K562 (cell line): ENCODE data around the gene PGPEP1. TPM values are rescaled to one million over a fixed set of nuclear protein-coding genes. Genes with fewer than 3 reads are reported as not detected.

Source experiments
- ADNP ChIP-seq: fragments of 200-800 bp; sonication (Bioruptor generic); IDR thresholded peaks from 2 replicates; pipeline ENCODE4 v1.6.1; 2016; ENCODE audit warnings: missing genetic modification characterization, missing compliant biosample characterization
- BDP1 ChIP-seq: IDR thresholded peaks from 3 replicates; pipeline ENCODE4 v1.6.1; 2011; ENCODE audit not compliant: insufficient read length, insufficient read depth
- CBX8 ChIP-seq: fragments of 200-600 bp; sonication (generic); IDR thresholded peaks from 2 replicates; pipeline ENCODE4 v1.6.1; 2012; ENCODE audit warnings: borderline replicate concordance, mixed run types, low read depth, mild to moderate bottlenecking, moderate library complexity, mixed read lengths, low read length, control low read depth, inconsistent platforms; ENCODE audit not compliant: poor library complexity, severe bottlenecking; ENCODE audit errors: extremely low read depth
- DPF2 ChIP-seq: fragments of 450-650 bp; IDR thresholded peaks from 2 replicates; pipeline ENCODE4 v1.6.1; 2016
- EHMT2 ChIP-seq: fragments of 450-650 bp; IDR thresholded peaks from 2 replicates; pipeline ENCODE4 v1.6.1; 2018; ENCODE audit warnings: antibody characterized with exemption
- NONO ChIP-seq, 2 experiments: fragments of 200-400 bp in 1 of 2; fragments of 450-650 bp in 1 of 2; formaldehyde crosslinking in 1 of 2; IDR thresholded peaks; 2 replicates each; pipeline ENCODE4 v1.6.1; 2017; ENCODE audit warnings: low read depth in 2 of 2, mild to moderate bottlenecking in 2 of 2, moderate library complexity in 2 of 2, low read length in 1 of 2
- RNF2 ChIP-seq: sonication (generic); IDR thresholded peaks from 2 replicates; pipeline ENCODE4 v1.6.1; 2016
- SMAD4 ChIP-seq: fragments of 250-450 bp; sonication (Bioruptor Pico); conservative IDR thresholded peaks from 2 replicates; pipeline ENCODE4 v1.8.0; 2021; ENCODE audit warnings: inconsistent platforms, mild to moderate bottlenecking, moderate library complexity
- SMARCC2 ChIP-seq: fragments of 450-650 bp; IDR thresholded peaks from 2 replicates; pipeline ENCODE4 v1.6.1; 2017; ENCODE audit warnings: antibody characterized with exemption, moderate library complexity, mild to moderate bottlenecking, low read depth
- ZNF121 ChIP-seq: sonication (generic); formaldehyde crosslinking; conservative IDR thresholded peaks from 2 replicates; pipeline ENCODE4 v1.8.0; 2022; ENCODE audit warnings: missing genetic modification reagents
- ZNF57 ChIP-seq: fragments of 450-650 bp; formaldehyde crosslinking; IDR thresholded peaks from 2 replicates; pipeline ENCODE4 v1.4.0; 2020; ENCODE audit warnings: mild to moderate bottlenecking, moderate library complexity
- ZNF699 ChIP-seq: fragments of 250-450 bp; sonication (Bioruptor Pico); IDR thresholded peaks from 2 replicates; pipeline ENCODE4 v1.8.0; 2021; ENCODE audit warnings: mild to moderate bottlenecking, moderate library complexity; ENCODE audit not compliant: insufficient replicate concordance
- polyA plus RNA-seq, 8 experiments: library from polyadenylated mRNA; depleted of rRNA in 4 of 8; stranded (reverse) in 5 of 8; unstranded in 3 of 8; fragments of >200 nt; fragmentation: Nextera tagmentation in 2 of 8; fragmentation: Illumina TruSeq in 1 of 8; extraction: Ambion mirVana in 2 of 8; extraction: Trizol in 1 of 8; gene quantifications; 2 replicates each; pipeline versions ENCODE4 v1.2.1 to v1.2.3, GENCODE V29; 2011 to 2014; ENCODE audit warnings: inconsistent platforms in 1 of 8, missing spikeins in 1 of 8
- total RNA-seq, 7 experiments: library from RNA; depleted of rRNA in 6 of 7; stranded (reverse); fragments of >200 nt in 6 of 7; fragmentation: Illumina TruSeq in 2 of 7; extraction: Trizol in 2 of 7; gene quantifications; 2 replicates each; pipeline versions ENCODE4 v1.2.1 to v1.2.3, GENCODE V29; 2011 to 2021; ENCODE audit warnings: low replicate concordance in 1 of 7
- TF ChIP-seq, protein P1 (sequence below): fragments of 200-800 bp; sonication (Bioruptor generic); IDR thresholded peaks from 2 replicates; pipeline ENCODE4 v1.6.1; 2016; ENCODE audit warnings: missing genetic modification characterization, missing compliant biosample characterization
- TF ChIP-seq, protein P2 (sequence below): fragments of 450-650 bp; IDR thresholded peaks from 2 replicates; pipeline ENCODE4 v1.6.1; 2018; ENCODE audit not compliant: partially characterized antibody
- TF ChIP-seq, protein P3 (sequence below): sonication (generic); formaldehyde crosslinking; IDR thresholded peaks from 2 replicates; pipeline ENCODE4 v1.8.1; 2023; ENCODE audit warnings: mild to moderate bottlenecking, missing genetic modification reagents

PGPEP1 gene
- total and polyA plus RNA-seq, 9 of the 15 experiments (the other 6 are each of a cell fraction or from before 2014, with no cell fraction given), result 10.0 to 69.6 (median 33.5) TPM

DNA sequence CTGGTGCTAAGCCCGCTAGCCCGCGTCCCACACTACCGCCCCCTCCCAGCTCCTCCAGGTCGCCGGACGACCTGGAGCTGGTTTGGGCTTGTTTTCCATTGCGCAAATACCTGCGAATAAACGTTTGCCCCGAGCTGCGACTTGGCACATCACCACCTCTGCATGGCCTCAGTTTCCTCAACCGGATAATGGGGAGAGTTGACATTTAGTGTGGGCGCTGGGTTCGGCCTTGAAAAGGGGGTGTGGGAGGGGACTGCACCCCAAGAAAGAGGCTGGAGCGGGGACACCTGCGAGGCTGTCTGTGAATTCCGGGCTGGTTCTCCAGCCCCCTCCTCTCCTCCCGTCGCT, 48.0 kb upstream of the PGPEP1 start (continued):
- TF ChIP-seq ZNF121 (CRISPR knock-in tag) (no peak), BDP1 (no peak), NONO (IDR thresholded peaks at IDR 0.05; ENCODE audit: low read depth in 2 of 2, low read length in 1 of 2) (no peak), RNF2 (no peak), SMARCC2 (no peak), DPF2 (no peak), ADNP (tag) (peak; percentile 24; the same call in 1 of the 2 replicates), SMAD4 (CRISPR knock-in tag) (no peak), ZNF57 (CRISPR knock-in tag) (no peak), ZNF699 (CRISPR knock-in tag) (no peak), EHMT2 (no peak), CBX8 (no peak)
- TF ChIP-seq, protein P1, sequence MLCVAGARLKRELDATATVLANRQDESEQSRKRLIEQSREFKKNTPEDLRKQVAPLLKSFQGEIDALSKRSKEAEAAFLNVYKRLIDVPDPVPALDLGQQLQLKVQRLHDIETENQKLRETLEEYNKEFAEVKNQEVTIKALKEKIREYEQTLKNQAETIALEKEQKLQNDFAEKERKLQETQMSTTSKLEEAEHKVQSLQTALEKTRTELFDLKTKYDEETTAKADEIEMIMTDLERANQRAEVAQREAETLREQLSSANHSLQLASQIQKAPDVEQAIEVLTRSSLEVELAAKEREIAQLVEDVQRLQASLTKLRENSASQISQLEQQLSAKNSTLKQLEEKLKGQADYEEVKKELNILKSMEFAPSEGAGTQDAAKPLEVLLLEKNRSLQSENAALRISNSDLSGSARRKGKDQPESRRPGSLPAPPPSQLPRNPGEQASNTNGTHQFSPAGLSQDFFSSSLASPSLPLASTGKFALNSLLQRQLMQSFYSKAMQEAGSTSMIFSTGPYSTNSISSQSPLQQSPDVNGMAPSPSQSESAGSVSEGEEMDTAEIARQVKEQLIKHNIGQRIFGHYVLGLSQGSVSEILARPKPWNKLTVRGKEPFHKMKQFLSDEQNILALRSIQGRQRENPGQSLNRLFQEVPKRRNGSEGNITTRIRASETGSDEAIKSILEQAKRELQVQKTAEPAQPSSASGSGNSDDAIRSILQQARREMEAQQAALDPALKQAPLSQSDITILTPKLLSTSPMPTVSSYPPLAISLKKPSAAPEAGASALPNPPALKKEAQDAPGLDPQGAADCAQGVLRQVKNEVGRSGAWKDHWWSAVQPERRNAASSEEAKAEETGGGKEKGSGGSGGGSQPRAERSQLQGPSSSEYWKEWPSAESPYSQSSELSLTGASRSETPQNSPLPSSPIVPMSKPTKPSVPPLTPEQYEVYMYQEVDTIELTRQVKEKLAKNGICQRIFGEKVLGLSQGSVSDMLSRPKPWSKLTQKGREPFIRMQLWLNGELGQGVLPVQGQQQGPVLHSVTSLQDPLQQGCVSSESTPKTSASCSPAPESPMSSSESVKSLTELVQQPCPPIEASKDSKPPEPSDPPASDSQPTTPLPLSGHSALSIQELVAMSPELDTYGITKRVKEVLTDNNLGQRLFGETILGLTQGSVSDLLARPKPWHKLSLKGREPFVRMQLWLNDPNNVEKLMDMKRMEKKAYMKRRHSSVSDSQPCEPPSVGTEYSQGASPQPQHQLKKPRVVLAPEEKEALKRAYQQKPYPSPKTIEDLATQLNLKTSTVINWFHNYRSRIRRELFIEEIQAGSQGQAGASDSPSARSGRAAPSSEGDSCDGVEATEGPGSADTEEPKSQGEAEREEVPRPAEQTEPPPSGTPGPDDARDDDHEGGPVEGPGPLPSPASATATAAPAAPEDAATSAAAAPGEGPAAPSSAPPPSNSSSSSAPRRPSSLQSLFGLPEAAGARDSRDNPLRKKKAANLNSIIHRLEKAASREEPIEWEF (CRISPR knock-in tag), result no peak
- TF ChIP-seq, protein P2, sequence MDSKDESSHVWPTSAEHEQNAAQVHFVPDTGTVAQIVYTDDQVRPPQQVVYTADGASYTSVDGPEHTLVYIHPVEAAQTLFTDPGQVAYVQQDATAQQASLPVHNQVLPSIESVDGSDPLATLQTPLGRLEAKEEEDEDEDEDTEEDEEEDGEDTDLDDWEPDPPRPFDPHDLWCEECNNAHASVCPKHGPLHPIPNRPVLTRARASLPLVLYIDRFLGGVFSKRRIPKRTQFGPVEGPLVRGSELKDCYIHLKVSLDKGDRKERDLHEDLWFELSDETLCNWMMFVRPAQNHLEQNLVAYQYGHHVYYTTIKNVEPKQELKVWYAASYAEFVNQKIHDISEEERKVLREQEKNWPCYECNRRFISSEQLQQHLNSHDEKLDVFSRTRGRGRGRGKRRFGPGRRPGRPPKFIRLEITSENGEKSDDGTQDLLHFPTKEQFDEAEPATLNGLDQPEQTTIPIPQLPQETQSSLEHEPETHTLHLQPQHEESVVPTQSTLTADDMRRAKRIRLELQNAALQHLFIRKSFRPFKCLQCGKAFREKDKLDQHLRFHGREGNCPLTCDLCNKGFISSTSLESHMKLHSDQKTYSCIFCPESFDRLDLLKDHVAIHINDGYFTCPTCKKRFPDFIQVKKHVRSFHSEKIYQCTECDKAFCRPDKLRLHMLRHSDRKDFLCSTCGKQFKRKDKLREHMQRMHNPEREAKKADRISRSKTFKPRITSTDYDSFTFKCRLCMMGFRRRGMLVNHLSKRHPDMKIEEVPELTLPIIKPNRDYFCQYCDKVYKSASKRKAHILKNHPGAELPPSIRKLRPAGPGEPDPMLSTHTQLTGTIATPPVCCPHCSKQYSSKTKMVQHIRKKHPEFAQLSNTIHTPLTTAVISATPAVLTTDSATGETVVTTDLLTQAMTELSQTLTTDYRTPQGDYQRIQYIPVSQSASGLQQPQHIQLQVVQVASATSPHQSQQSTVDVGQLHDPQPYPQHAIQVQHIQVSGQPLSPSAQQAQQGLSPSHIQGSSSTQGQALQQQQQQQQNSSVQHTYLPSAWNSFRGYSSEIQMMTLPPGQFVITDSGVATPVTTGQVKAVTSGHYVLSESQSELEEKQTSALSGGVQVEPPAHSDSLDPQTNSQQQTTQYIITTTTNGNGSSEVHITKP, result no peak
- TF ChIP-seq, protein P3, sequence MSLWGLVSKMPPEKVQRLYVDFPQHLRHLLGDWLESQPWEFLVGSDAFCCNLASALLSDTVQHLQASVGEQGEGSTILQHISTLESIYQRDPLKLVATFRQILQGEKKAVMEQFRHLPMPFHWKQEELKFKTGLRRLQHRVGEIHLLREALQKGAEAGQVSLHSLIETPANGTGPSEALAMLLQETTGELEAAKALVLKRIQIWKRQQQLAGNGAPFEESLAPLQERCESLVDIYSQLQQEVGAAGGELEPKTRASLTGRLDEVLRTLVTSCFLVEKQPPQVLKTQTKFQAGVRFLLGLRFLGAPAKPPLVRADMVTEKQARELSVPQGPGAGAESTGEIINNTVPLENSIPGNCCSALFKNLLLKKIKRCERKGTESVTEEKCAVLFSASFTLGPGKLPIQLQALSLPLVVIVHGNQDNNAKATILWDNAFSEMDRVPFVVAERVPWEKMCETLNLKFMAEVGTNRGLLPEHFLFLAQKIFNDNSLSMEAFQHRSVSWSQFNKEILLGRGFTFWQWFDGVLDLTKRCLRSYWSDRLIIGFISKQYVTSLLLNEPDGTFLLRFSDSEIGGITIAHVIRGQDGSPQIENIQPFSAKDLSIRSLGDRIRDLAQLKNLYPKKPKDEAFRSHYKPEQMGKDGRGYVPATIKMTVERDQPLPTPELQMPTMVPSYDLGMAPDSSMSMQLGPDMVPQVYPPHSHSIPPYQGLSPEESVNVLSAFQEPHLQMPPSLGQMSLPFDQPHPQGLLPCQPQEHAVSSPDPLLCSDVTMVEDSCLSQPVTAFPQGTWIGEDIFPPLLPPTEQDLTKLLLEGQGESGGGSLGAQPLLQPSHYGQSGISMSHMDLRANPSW (CRISPR knock-in tag), result no peak
